Keratinocyte (primary cell): ENCODE results near the gene TENM4.

ENCODE experiments used
- EZH2 ChIP-seq: IDR thresholded peaks from one replicate; pipeline ENCODE4 v1.6.1; 2012; ENCODE audit warnings: inconsistent platforms, mild to moderate bottlenecking, low read length, moderate library complexity
- TF ChIP-seq, protein P1 (sequence below), 3 experiments: IDR thresholded peaks in 1 of 3; conservative IDR thresholded peaks in 1 of 3; optimal IDR thresholded peaks in 1 of 3; 2 replicates in 2 of 3; 3 replicates in 1 of 3; pipeline versions ENCODE3 to v1.5.1; 2011; ENCODE audit warnings: low read length in 3 of 3, mild to moderate bottlenecking in 3 of 3, moderate library complexity in 2 of 3, control low read depth in 1 of 3, inconsistent platforms in 1 of 3; ENCODE audit not compliant: insufficient read depth in 2 of 3; ENCODE audit errors: extremely low read depth in 1 of 3

DNA sequence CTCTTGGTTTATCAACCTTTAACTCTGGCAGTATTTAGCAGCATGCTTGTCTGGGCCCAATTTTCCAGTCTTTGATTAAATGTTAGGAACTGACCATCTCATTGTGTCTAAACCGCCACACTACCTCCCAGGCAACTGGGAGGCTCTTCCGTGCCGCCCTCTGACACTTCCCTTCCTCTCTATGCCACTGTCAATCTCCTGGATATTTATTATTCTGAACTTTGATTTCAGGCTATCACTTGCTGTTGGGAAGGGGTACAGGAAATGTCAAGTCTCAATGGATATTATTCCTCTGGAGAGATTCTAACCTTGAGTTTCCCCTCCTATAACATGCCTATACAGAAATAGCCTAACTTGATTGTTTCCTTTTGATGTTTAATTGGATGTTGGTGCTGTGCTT is 643.3 kb downstream of the TENM4 start:
- TF ChIP-seq, protein P1, sequence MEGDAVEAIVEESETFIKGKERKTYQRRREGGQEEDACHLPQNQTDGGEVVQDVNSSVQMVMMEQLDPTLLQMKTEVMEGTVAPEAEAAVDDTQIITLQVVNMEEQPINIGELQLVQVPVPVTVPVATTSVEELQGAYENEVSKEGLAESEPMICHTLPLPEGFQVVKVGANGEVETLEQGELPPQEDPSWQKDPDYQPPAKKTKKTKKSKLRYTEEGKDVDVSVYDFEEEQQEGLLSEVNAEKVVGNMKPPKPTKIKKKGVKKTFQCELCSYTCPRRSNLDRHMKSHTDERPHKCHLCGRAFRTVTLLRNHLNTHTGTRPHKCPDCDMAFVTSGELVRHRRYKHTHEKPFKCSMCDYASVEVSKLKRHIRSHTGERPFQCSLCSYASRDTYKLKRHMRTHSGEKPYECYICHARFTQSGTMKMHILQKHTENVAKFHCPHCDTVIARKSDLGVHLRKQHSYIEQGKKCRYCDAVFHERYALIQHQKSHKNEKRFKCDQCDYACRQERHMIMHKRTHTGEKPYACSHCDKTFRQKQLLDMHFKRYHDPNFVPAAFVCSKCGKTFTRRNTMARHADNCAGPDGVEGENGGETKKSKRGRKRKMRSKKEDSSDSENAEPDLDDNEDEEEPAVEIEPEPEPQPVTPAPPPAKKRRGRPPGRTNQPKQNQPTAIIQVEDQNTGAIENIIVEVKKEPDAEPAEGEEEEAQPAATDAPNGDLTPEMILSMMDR (optimal IDR thresholded peaks at IDR 0.05 in 1 of 3, IDR thresholded peaks at IDR 0.05 in 1 of 3, conservative IDR thresholded peaks at IDR 0.05 in 1 of 3; ENCODE audit: extremely low read depth in 1 of 3, insufficient read depth in 2 of 3, low read length in 3 of 3): no peak
- no peak for TF ChIP-seq EZH2
